GM12865 (cell line): ENCODE data around the gene SERGEF.

Source experiments
- DNase-seq: peaks from one replicate; pipeline ENCODE4 v3.0.0; 2010; ENCODE audit warnings: low read depth
- H3K4me3 ChIP-seq: 2 replicates; pipeline ENCODE4 v1.5.1; 2011; ENCODE audit warnings: mild to moderate bottlenecking, low read depth, low read length, control low read depth
- TF ChIP-seq, protein P1 (sequence below): IDR thresholded peaks from 2 replicates; pipeline ENCODE4 v1.5.1; 2011; ENCODE audit warnings: low read length, control low read depth, low read depth, inconsistent platforms; ENCODE audit not compliant: insufficient read depth; ENCODE audit errors: missing control alignments

SERGEF gene

GRCh38 chr11:17927041-17927440 lies 85.8 kb downstream of the SERGEF start:
- TF ChIP-seq, protein P1, sequence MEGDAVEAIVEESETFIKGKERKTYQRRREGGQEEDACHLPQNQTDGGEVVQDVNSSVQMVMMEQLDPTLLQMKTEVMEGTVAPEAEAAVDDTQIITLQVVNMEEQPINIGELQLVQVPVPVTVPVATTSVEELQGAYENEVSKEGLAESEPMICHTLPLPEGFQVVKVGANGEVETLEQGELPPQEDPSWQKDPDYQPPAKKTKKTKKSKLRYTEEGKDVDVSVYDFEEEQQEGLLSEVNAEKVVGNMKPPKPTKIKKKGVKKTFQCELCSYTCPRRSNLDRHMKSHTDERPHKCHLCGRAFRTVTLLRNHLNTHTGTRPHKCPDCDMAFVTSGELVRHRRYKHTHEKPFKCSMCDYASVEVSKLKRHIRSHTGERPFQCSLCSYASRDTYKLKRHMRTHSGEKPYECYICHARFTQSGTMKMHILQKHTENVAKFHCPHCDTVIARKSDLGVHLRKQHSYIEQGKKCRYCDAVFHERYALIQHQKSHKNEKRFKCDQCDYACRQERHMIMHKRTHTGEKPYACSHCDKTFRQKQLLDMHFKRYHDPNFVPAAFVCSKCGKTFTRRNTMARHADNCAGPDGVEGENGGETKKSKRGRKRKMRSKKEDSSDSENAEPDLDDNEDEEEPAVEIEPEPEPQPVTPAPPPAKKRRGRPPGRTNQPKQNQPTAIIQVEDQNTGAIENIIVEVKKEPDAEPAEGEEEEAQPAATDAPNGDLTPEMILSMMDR = no peak
- H3K4me3 ChIP-seq = no peak overlapping the region
- DNase-seq = no peak

DNA sequence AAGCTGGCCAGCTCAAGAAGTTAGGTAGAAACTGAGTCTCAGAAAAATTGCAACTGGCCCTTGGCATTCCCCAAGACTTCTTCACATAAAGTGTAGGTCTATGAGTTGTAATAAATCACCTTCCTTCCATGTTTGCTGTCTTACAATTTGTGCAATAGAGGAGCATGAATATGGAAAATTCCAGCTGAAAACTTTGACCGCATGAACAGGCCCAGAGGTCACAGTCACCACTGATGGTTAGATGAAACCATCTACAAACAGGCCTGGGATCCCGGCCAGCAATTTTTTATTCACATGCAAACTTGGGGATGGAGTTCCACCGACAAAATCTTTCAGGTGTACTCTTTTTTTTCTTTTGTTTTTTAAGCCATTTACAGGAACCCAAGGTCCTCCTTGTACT lies 88.1 kb downstream of the SERGEF start:
- DNase-seq = no peak
- TF ChIP-seq, protein P1 = no peak
- no peak overlapping the region for H3K4me3 ChIP-seq

DNA sequence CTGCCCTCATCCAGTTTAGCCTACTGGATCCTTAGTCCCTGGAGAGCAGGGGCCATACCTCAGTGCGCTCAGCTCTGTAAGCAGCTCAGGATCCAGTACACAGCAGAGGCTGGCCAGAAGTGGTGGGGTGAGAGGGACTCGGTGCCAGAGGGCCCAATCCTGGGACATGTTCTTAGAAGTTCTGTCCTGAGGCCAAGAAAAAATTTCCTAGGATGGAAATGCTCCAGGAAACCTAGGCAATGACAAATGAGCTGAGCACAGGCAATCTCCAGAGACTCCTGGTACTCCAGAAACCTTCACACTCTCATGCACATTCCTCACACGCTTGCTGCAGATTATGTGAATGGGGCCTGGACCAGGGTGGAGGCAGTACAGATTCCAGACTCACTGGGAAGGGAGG lies 89.6 kb downstream of the SERGEF start:
- TF ChIP-seq, protein P1 = no peak
- no peak overlapping the region for H3K4me3 ChIP-seq
- DNase-seq = no peak

DNA sequence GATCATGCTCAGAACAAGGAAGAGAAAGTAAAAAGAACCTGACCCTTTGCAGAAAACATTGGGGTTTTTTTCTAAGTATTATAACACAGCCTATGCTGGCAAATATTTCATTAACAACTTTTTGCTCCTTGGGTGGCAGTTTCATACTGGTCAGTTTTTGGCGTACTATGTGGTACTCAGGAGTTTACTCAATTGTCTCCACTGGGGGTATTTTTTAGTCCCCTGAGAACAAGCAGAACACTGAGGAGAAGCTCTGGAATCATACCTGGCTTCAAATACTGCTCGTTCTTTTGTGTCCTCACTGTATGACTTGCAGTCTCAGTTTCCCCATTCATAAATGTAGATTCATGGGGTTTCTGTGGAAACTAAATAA lies 90.4 kb downstream of the SERGEF start:
- H3K4me3 ChIP-seq = no peak overlapping the region
- TF ChIP-seq, protein P1 = no peak
- no peak for DNase-seq

DNA sequence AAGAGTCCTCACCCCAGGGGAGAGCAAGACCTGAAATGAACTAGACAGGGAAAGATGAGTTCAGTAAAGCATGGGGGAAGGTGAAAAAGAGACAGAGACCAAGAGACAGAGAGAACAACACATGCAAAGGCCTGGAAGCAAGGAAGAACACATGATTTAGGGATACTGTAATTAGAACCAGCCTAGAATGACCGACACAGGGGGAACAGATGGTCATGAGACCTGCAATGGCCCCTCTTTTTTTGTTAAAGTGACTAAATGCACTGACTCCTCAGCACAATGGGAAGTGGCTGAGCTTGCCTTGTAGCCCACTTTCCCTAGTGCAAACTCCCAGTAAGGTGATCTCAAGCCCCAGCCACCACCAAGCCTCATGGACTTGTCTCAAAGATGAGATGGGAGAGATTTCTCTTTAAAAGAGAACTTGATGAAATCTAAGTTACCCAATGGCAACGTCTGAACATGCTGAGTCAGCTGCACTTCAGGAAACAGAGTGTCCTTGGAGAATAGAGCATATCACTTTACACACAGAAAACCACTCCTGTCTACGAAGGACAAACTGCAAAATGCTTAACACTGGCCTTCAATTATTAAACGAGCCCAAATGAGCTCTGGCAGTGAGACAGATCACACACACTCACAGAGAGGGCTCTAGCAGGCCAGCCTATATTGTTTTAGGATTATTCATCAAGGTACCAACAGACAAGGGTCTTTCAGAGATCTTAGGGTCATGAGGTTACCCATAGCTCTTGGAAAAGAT lies 91.0 kb downstream of the SERGEF start:
- no peak overlapping the region for H3K4me3 ChIP-seq
- TF ChIP-seq, protein P1 = no peak
- DNase-seq = no peak

DNA sequence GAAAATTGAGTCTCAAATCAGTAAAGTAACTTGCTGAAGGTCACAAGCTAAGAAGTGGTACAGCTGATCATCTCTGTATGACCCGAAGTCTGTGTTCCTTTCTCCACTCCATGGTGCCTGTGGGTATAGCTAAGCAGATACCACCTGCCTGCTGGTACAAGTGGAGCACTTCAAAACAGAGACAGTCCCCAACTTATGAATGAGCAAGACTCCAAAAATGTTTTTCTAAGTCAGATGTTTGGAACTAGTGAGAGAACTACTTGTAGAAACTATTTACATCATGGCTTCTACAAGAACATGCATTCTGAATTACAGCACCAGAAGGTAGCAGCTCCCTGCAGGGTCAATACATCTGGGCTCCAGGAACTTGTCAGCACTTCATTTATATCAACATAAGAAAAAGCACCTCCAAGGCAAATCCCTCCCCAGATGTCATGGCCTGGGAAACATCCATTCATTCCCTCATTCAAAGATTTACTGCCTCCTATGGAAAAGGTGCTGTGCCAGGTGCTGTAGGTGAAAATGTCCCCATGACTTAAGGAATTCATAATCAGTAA lies 94.7 kb downstream of the SERGEF start:
- TF ChIP-seq, protein P1 = no peak
- H3K4me3 ChIP-seq = no peak overlapping the region
- DNase-seq = no peak

GRCh38 chr11:17917556-17917955 lies 95.3 kb downstream of the SERGEF start:
- TF ChIP-seq, protein P1 = no peak
- DNase-seq = no peak
- H3K4me3 ChIP-seq = no peak overlapping the region
